IMR-90 (cell line): Measurements from ENCODE around the gene RAP1GAP2. TPM values are rescaled to one million over a fixed set of nuclear protein-coding genes. Genes with fewer than 3 reads are reported as not detected.
"Not testable (repeated sequence)": the region's sequence is repeated elsewhere in the genome, so short reads cannot be mapped to it uniquely, and the experiment has no call there.

ENCODE experiments used
- ATAC-seq: fragments of 200-7000 bp; cut with Tn5 transposase; 2 replicates; pipeline ENCODE4 v1.9.1; 2020; ENCODE audit warnings: low read depth, mild to moderate bottlenecking, moderate library complexity
- BruUV-seq: library from RNA; stranded (reverse); fragments of 400-500 nt; replicated peaks from 2 replicates; lab custom pipeline; 2021; lab: Mats Ljungman, UMichigan
- CTCF ChIA-PET: fragments of 300-600 bp; formaldehyde crosslinking; extraction: SDS; loops from one replicate; lab custom pipeline; 2021; ENCODE audit warnings: antibody characterized with exemption; lab: Yijun Ruan, JAX
- POLR2A ChIA-PET: fragments of 300-600 bp; sonication (Branson Sonifier 250); formaldehyde crosslinking; loops from one replicate; lab custom pipeline; 2022; ENCODE audit warnings: antibody characterized with exemption; ENCODE audit not compliant: unreplicated experiment; lab: Charles Lee
- DNase-seq: peaks from one replicate; pipeline ENCODE4 v3.0.0; 2013
- H2AFZ ChIP-seq: replicated peaks from 2 replicates; pipeline ENCODE3; 2013; ENCODE audit warnings: low read length, mild to moderate bottlenecking; ENCODE audit not compliant: poor library complexity
- H2AK5ac ChIP-seq: 2 replicates; pipeline ENCODE4 v1.6.1; 2013; ENCODE audit warnings: low read depth, low read length, inconsistent platforms
- H2AK9ac ChIP-seq: replicated peaks from 2 replicates; pipeline ENCODE3; 2013; ENCODE audit warnings: mild to moderate bottlenecking, low read depth, low read length, moderate library complexity; ENCODE audit not compliant: poor library complexity
- H2BK120ac ChIP-seq: 2 replicates; pipeline ENCODE4 v1.6.1; 2013; ENCODE audit warnings: low read depth, low read length, inconsistent platforms
- H2BK15ac ChIP-seq: 3 replicates; pipeline ENCODE4 v1.6.1; 2013; ENCODE audit warnings: low read depth, low read length, inconsistent platforms
- H2BK20ac ChIP-seq: 2 replicates; pipeline ENCODE4 v1.6.1; 2013; ENCODE audit warnings: low read depth, mild to moderate bottlenecking, inconsistent platforms, low read length, moderate library complexity
- H2BK5ac ChIP-seq: 2 replicates; pipeline ENCODE4 v1.6.1; 2013; ENCODE audit warnings: mild to moderate bottlenecking, low read depth, low read length, inconsistent platforms; ENCODE audit not compliant: poor library complexity, severe bottlenecking
- H3K14ac ChIP-seq: replicated peaks from 2 replicates; pipeline ENCODE4 v1.6.1; 2013; ENCODE audit warnings: low read depth, low read length, inconsistent platforms
- H3K18ac ChIP-seq: 2 replicates; pipeline ENCODE4 v1.6.1; 2013; ENCODE audit warnings: low read depth, low read length, control low read depth
- H3K23ac ChIP-seq: 2 replicates; pipeline ENCODE4 v1.6.1; 2013; ENCODE audit warnings: low read depth, low read length, inconsistent platforms
- H3K27ac ChIP-seq: 2 replicates; pipeline ENCODE4 v1.5.1; 2013; ENCODE audit warnings: mild to moderate bottlenecking, control low read depth, low read length; ENCODE audit not compliant: insufficient read depth
- H3K27me3 ChIP-seq: 2 replicates; pipeline ENCODE4 v1.6.1; 2013; ENCODE audit warnings: low read length; ENCODE audit not compliant: control insufficient read depth, insufficient read depth
- H3K36me3 ChIP-seq: 2 replicates; pipeline ENCODE4 v1.6.1; 2013; ENCODE audit warnings: low read length, mixed read lengths; ENCODE audit not compliant: control insufficient read depth, insufficient read depth
- H3K4ac ChIP-seq: 2 replicates; pipeline ENCODE4 v1.6.1; 2013; ENCODE audit warnings: low read depth, low read length, inconsistent platforms
- H3K4me1 ChIP-seq: 2 replicates; pipeline ENCODE4 v1.6.1; 2013; ENCODE audit warnings: low read length, mixed read lengths; ENCODE audit not compliant: control insufficient read depth, insufficient read depth
- H3K4me2 ChIP-seq: 2 replicates; pipeline ENCODE4 v1.6.1; 2013; ENCODE audit warnings: low read depth, mild to moderate bottlenecking, control low read depth, low read length, moderate library complexity
- H3K4me3 ChIP-seq: 2 replicates; pipeline ENCODE4 v1.5.1; 2013; ENCODE audit warnings: low read depth, mild to moderate bottlenecking, control low read depth, low read length, moderate library complexity; ENCODE audit not compliant: insufficient read depth
- H3K56ac ChIP-seq: 2 replicates; pipeline ENCODE4 v1.6.1; 2013; ENCODE audit warnings: low read length, inconsistent platforms; ENCODE audit not compliant: insufficient read depth; ENCODE audit errors: extremely low read depth
- H3K79me1 ChIP-seq, 2 experiments: 2 replicates each; pipeline ENCODE4 v1.6.1; 2013; ENCODE audit warnings: low read length in 2 of 2, inconsistent platforms in 1 of 2, low read depth in 1 of 2
- H3K9ac ChIP-seq: 2 replicates; pipeline ENCODE4 v1.6.1; 2013; ENCODE audit warnings: low read depth, low read length, control low read depth
- H3K9me1 ChIP-seq: 2 replicates; pipeline ENCODE4 v1.6.1; 2013; ENCODE audit warnings: low read length, inconsistent platforms; ENCODE audit not compliant: insufficient read depth
- H3K9me3 ChIP-seq: 2 replicates; pipeline ENCODE4 v1.6.1; 2013; ENCODE audit warnings: low read length; ENCODE audit not compliant: control insufficient read depth, insufficient read depth
- H4K20me1 ChIP-seq: 2 replicates; pipeline ENCODE4 v1.6.1; 2013; ENCODE audit warnings: low read length, inconsistent platforms; ENCODE audit not compliant: insufficient read depth
- H4K5ac ChIP-seq: 2 replicates; pipeline ENCODE4 v1.6.1; 2013; ENCODE audit warnings: mild to moderate bottlenecking, low read depth, low read length, control low read depth
- H4K8ac ChIP-seq, 2 experiments: 2 replicates each; pipeline ENCODE4 v1.6.1; 2013; ENCODE audit warnings: low read depth in 2 of 2, low read length in 2 of 2, control low read depth in 1 of 2, inconsistent platforms in 1 of 2
- H4K91ac ChIP-seq: 2 replicates; pipeline ENCODE4 v1.6.1; 2013; ENCODE audit warnings: low read depth, low read length, inconsistent platforms; ENCODE audit not compliant: insufficient read depth
- WGBS, 2 experiments: methylation state at CpG; one replicate each; pipeline versions ENCODE4 v1.1.5 to v1.1.7; 2013; ENCODE audit warnings: missing lambda C conversion rate in 2 of 2; ENCODE audit not compliant: insufficient read length in 1 of 2; ENCODE audit errors: extremely low coverage in 2 of 2; 5-methylcytosine and 5-hydroxymethylcytosine counted together
- dilution Hi-C: fragments of 300-500 bp; cut with HindIII; formaldehyde crosslinking; loops from one replicate; pipeline ENCODE4 v1.14.3; 2018; ENCODE audit warnings: low sequenced_read_pairs; ENCODE audit not compliant: unreplicated experiment
- in situ Hi-C: fragments of 300-500 bp; cut with MboI; formaldehyde crosslinking; loops from 3 replicates; pipeline ENCODE4 v1.14.3; 2019; ENCODE audit warnings: low sequenced_read_pairs, inconsistent platforms, mixed read lengths
- intact Hi-C: fragments of 100-400 bp; cut with micrococcal nuclease; formaldehyde crosslinking; loops from 2 replicates; pipeline ENCODE4 v1.10.0; 2022
- polyA plus RNA-seq, 3 experiments: library from polyadenylated mRNA; depleted of rRNA; stranded (reverse); fragments of >200 nt; gene quantifications; 2 replicates each; pipeline ENCODE4 v1.2.3, GENCODE V29; 2012; ENCODE audit warnings: low replicate concordance in 1 of 3
- total RNA-seq: library from RNA; depleted of rRNA; stranded (reverse); fragments of >200 nt; gene quantifications from 2 replicates; pipeline ENCODE4 v1.2.3, GENCODE V29; 2012

RAP1GAP2 gene
- total and polyA plus RNA-seq, 2 of the 4 experiments (the other 2 are of a cell fraction), result 5.7 to 7.5 TPM

DNA sequence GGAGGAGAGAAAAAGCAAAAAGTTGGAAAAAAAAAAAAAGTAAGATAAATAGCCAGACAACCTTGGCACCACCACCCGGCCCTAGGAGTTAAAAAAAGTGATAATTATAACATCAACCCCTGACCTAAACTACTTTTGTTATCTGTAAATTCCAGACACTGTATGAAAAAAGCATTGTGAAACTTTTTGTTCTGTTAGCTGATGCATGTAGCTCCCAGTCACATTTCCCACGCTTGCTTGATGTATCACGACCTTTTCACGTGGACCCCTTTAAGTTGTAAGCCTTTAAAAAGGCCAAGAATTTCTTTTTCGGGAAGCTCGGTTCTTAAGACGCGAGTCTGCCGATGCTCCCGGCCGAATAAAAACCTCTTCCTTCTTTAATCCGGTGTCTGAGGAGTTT lies 10.9 kb upstream of the RAP1GAP2 start:
- H2BK5ac ChIP-seq, DNase-seq, BruUV-seq, H3K9ac ChIP-seq, H3K9me3 ChIP-seq, H3K4ac ChIP-seq, H3K18ac ChIP-seq, in situ Hi-C loops, H3K23ac ChIP-seq, H3K36me3 ChIP-seq, H3K79me1 ChIP-seq, CTCF ChIA-PET, intact Hi-C loops, H4K5ac ChIP-seq, H3K56ac ChIP-seq, dilution Hi-C loops, H4K91ac ChIP-seq, H2AFZ ChIP-seq, H3K14ac ChIP-seq, H3K9me1 ChIP-seq, H3K4me1 ChIP-seq, ATAC-seq, POLR2A ChIA-PET, H4K8ac ChIP-seq, H2BK120ac ChIP-seq, H3K27ac ChIP-seq, H2AK5ac ChIP-seq, H2BK15ac ChIP-seq, H3K27me3 ChIP-seq, H2BK20ac ChIP-seq, H4K20me1 ChIP-seq, H3K4me3 ChIP-seq, H3K4me2 ChIP-seq, H2AK9ac ChIP-seq: not testable (repeated sequence)
- WGBS, 2 experiments, result 46% methylated on average over 3 of the region's 12 CpGs; no CpG with 5 or more reads in 1 of the 2 experiments
